ENCODE data around the gene TH.

The TH gene

DNA sequence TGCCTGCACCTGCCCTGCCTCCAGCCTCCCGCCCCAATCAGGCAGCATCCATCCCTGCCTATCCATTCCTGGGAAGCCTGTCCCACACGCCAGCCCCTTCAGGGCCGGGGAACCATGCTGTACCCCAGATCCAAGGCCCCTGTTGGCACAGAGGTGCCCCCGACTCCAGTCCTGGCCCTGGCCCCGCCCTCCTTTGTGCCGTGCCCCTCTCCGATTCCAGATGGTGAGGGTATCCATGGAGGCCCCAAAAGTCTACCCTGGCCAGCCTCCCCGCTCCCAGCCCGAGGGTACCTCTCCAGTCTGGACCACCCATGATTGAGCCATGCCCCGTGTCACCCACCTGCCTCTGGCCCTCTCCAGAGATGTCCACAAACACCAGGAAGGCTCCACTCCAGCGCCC is 2.7 kb upstream of the TH start:
- Histone ChIP-seq H3K36me3 (no peaks in the 10 kb centered on the region), H3K27ac (no peak overlapping the region), H3K27me3 (peaks cover 0 to 73% of the 10 kb centered on the region in 2 donors), H3K4me1 (no peaks in the 10 kb centered on the region), H3K4me3 (no peak overlapping the region), H3K9me3 (no peaks in the 10 kb centered on the region)
- no peak for TF ChIP-seq CTCF (IDR thresholded peaks at IDR 0.05)
- intact Hi-C loops (cut with DNase I; ENCODE audit: low total_unique reads): no loop called here
- DNase-seq: no peak

GRCh38 chr11:2173761-2174160 is 2.1 kb upstream of the TH start:
- intact Hi-C loops (cut with DNase I; ENCODE audit: low total_unique reads): no loop called here
- DNase-seq: no peak
- Histone ChIP-seq H3K4me1 (no peaks in the 10 kb centered on the region), H3K4me3 (no peak overlapping the region), H3K36me3 (no peaks in the 10 kb centered on the region), H3K9me3 (no peaks in the 10 kb centered on the region), H3K27me3 (peaks cover 0 to 73% of the 10 kb centered on the region in 2 donors), H3K27ac (no peak overlapping the region)
- TF ChIP-seq CTCF (IDR thresholded peaks at IDR 0.05): no peak

- peaks cover 0 to 78% of the 10 kb centered on the region in 2 donors for H3K27me3 ChIP-seq
- intact Hi-C loops (cut with DNase I; ENCODE audit: low total_unique reads): no loop called here
Observed at GRCh38 chr11:2173150-2173693, 1.6 kb upstream of the TH start.

GRCh38 chr11:2172676-2173075 is 1.1 kb upstream of the TH start:
- Histone ChIP-seq H3K4me1 (no peaks in the 10 kb centered on the region), H3K4me3 (no peak overlapping the region), H3K27ac (no peak overlapping the region), H3K27me3 (peaks cover 0 to 79% of the 10 kb centered on the region in 2 donors), H3K9me3 (no peaks in the 10 kb centered on the region), H3K36me3 (no peaks in the 10 kb centered on the region)
- intact Hi-C loops (cut with DNase I; ENCODE audit: low total_unique reads): no loop called here
- no peak for DNase-seq
- no peak for TF ChIP-seq CTCF (IDR thresholded peaks at IDR 0.05)

More at GRCh38 chr11:2173150-2173693, 1.6 kb upstream of the TH start:
- no peaks in the 10 kb centered on the region for H3K4me1 ChIP-seq
- H3K27ac ChIP-seq: no peak overlapping the region
- no peak overlapping the region for H3K4me3 ChIP-seq
- no peaks in the 10 kb centered on the region for H3K9me3 ChIP-seq
- no peak for TF ChIP-seq CTCF (IDR thresholded peaks at IDR 0.05)
- H3K36me3 ChIP-seq: no peaks in the 10 kb centered on the region
- no peak for DNase-seq

DNA sequence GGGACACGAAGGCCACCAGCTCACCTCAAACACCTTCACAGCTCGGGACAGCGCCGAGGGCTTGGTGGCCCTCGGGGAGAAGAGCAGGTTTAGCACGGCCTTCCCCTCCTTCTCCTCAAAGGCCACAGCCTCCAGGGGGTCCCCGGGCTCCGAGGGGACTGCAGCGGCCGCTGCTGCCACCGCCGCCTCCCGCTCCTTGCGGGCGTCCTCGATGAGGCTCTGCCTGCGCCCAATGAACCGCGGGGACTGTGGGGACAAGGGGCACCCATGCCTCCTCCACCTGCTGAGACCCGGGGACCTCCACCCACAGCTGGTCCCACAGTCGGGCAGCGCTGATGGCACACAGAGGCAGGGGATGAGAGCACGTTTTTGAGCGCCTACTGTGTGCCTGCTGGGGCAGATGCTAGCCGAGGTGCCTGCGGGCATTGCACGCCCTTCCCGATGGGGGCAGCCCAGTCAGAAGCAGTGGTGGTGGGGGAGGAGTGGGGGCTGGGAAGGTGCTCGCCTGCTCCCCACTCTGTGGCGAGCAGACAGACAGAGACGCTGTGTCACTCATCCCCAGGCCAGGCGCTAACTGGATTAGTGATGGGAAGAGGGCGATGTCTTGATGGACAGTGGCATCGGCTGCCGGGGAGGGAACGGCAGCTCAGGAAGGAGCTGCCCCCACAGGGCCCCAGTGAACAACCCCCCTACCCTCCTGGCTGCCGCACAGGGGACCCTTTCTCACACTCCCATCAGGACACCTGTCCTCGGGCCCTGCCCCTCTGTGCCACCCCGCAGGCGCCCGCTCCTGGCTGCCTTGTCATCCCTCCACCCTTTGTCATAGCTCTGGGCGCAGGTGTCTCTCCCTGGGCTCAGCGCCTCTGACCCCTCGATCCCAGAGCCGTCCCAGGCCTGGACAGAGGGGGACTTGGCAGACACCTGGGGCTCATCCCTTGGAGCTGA is 1.7 kb downstream of the TH start:
- Histone ChIP-seq H3K4me3 (no peak overlapping the region), H3K27ac (no peak overlapping the region), H3K27me3 (peaks cover 0 to 91% of the 10 kb centered on the region in 2 donors), H3K36me3 (no peaks in the 10 kb centered on the region), H3K4me1 (peaks cover 0 to 10% (median 6%) of the 10 kb centered on the region in 4 donors), H3K9me3 (no peaks in the 10 kb centered on the region)
- intact Hi-C loops (cut with DNase I; ENCODE audit: low total_unique reads): no loop called here
- no peak for TF ChIP-seq CTCF (IDR thresholded peaks at IDR 0.05)
- no peak for DNase-seq
